HepG2 (cell line): ENCODE data around the gene HS3ST3B1. TPM values are rescaled to one million over a fixed set of nuclear protein-coding genes. Genes with fewer than 3 reads are reported as not detected.

ENCODE experiments used
- ATAC-seq: fragments of 200-7000 bp; cut with Tn5 transposase; 3 replicates; pipeline ENCODE4 v1.9.1; 2020; ENCODE audit warnings: mild to moderate bottlenecking, moderate library complexity
- BruUV-seq: library from RNA; stranded (reverse); fragments of 400-500 nt; replicated peaks from 2 replicates; lab custom pipeline; 2021; lab: Mats Ljungman, UMichigan
- CTCF ChIA-PET: fragments of 300-600 bp; formaldehyde crosslinking; extraction: SDS; loops from one replicate; lab custom pipeline; 2021; ENCODE audit warnings: low total read pairs, inconsistent platforms, low intra/inter-chr PET ratio; lab: Yijun Ruan, JAX
- POLR2A ChIA-PET: fragments of 350-600 bp; sonication (Branson Sonifier 250); formaldehyde crosslinking; loops from one replicate; lab custom pipeline; 2020; ENCODE audit warnings: antibody characterized with exemption, inconsistent platforms; lab: Yijun Ruan, JAX
- DNase-seq: peaks from one replicate; pipeline ENCODE4 v3.0.0-alpha.2; 2015; ENCODE audit warnings: low spot score
- FAIRE-seq: peaks from 3 replicates; lab custom pipeline; 2011; peaks lifted over from hg19 to GRCh38; lab: Jason Lieb, UNC
- H2AFZ ChIP-seq: one replicate; pipeline ENCODE4 v1.6.1; 2011; ENCODE audit warnings: low read length, inconsistent platforms
- H3K27ac ChIP-seq: fragments of 300-600 bp; 3 replicates; pipeline ENCODE4 v1.8.0; 2011; ENCODE audit warnings: mixed run types, mild to moderate bottlenecking, mixed read lengths, low read length, inconsistent platforms; ENCODE audit not compliant: insufficient read depth; ENCODE audit errors: extremely low read length
- H3K27me3 ChIP-seq, 2 experiments: fragments of 200-600 bp in 1 of 2; 2 replicates in 1 of 2; 3 replicates in 1 of 2; pipeline versions ENCODE4 v1.6.0 to v1.8.0; 2011; ENCODE audit warnings: low read length in 2 of 2, mild to moderate bottlenecking in 2 of 2, moderate library complexity in 2 of 2, inconsistent platforms in 1 of 2; ENCODE audit not compliant: insufficient read depth in 2 of 2, control insufficient read depth in 1 of 2
- H3K36me3 ChIP-seq, 2 experiments: fragments of 200-600 bp in 1 of 2; replicated peaks in 1 of 2; 2 replicates in 1 of 2; 3 replicates in 1 of 2; pipeline versions ENCODE4 v1.5.1 to v1.8.0; 2011; ENCODE audit warnings: low read length in 2 of 2, inconsistent platforms in 1 of 2; ENCODE audit not compliant: insufficient read depth in 2 of 2, control insufficient read depth in 1 of 2
- H3K4me1 ChIP-seq: 2 replicates; pipeline ENCODE4 v1.5.1; 2012; ENCODE audit warnings: low read length, inconsistent platforms; ENCODE audit not compliant: insufficient read depth
- H3K4me2 ChIP-seq: 2 replicates; pipeline ENCODE4 v1.6.0; 2011; ENCODE audit warnings: low read depth, low read length, inconsistent platforms
- H3K4me3 ChIP-seq, 3 experiments: fragments of 200-600 bp in 1 of 3; sonication (generic), shearing (Covaris generic) in 1 of 3; replicated peaks in 1 of 3; 2 replicates each; pipeline ENCODE4 v1.5.1; 2011 to 2016; ENCODE audit warnings: low read length in 3 of 3, inconsistent platforms in 2 of 3, low read depth in 2 of 3, mild to moderate bottlenecking in 2 of 3, control low read depth in 1 of 3, mixed read lengths in 1 of 3; ENCODE audit not compliant: insufficient read depth in 1 of 3
- H3K79me2 ChIP-seq: one replicate; pipeline ENCODE4 v1.6.1; 2011; ENCODE audit warnings: low read length, inconsistent platforms; ENCODE audit not compliant: insufficient read depth
- H3K9ac ChIP-seq: 2 replicates; pipeline ENCODE4 v1.6.0; 2011; ENCODE audit warnings: mild to moderate bottlenecking, low read depth, low read length, inconsistent platforms; ENCODE audit not compliant: insufficient read depth
- H3K9me3 ChIP-seq: 2 replicates; pipeline ENCODE4 v1.5.1; 2012; ENCODE audit warnings: mild to moderate bottlenecking, low read length
- H4K20me1 ChIP-seq: 2 replicates; pipeline ENCODE4 v1.6.0; 2011; ENCODE audit warnings: inconsistent platforms, mild to moderate bottlenecking, low read length, moderate library complexity; ENCODE audit not compliant: insufficient read depth
- AGO1 ChIP-seq: fragments of 200-400 bp; formaldehyde crosslinking; IDR thresholded peaks from 2 replicates; pipeline ENCODE4 v1.6.1; 2017; ENCODE audit warnings: mild to moderate bottlenecking, low read depth, low read length, moderate library complexity; ENCODE audit not compliant: poor library complexity, severe bottlenecking
- E2F2 ChIP-seq: sonication (generic); formaldehyde crosslinking; IDR thresholded peaks from 2 replicates; pipeline ENCODE4 v1.4.0; 2020; ENCODE audit warnings: missing genetic modification reagents, borderline replicate concordance
- FOSL2 ChIP-seq: sonication (generic); formaldehyde crosslinking; IDR thresholded peaks from 2 replicates; pipeline ENCODE4 v1.4.0; 2020; ENCODE audit warnings: missing genetic modification reagents
- NFIB ChIP-seq: sonication (generic); formaldehyde crosslinking; IDR thresholded peaks from 2 replicates; pipeline ENCODE4 v1.9.0; 2021; ENCODE audit warnings: missing genetic modification reagents, mild to moderate bottlenecking, borderline replicate concordance
- PRDM15 ChIP-seq: sonication (generic); formaldehyde crosslinking; IDR thresholded peaks from 2 replicates; pipeline ENCODE4 v1.4.0; 2020; ENCODE audit warnings: missing genetic modification reagents
- SMYD3 ChIP-seq: sonication (generic); formaldehyde crosslinking; IDR thresholded peaks from 2 replicates; pipeline ENCODE4 v1.8.1; 2023; ENCODE audit warnings: mild to moderate bottlenecking, missing genetic modification reagents
- ZNF883 ChIP-seq: sonication (generic); formaldehyde crosslinking; IDR thresholded peaks from 2 replicates; pipeline ENCODE4 v1.5.1; 2020; ENCODE audit warnings: mild to moderate bottlenecking, missing genetic modification reagents; ENCODE audit errors: not compliant biosample characterization
- WGBS: methylation state at CpG from one replicate; pipeline ENCODE4 v1.1.6; 2017; ENCODE audit warnings: low lambda C conversion rate; 5-methylcytosine and 5-hydroxymethylcytosine counted together
- in situ Hi-C: cut with HindIII; loops from 2 replicates; pipeline ENCODE4 v1.10.0; 2017; ENCODE audit warnings: low pct_unique_long_range_greater_than_20kb; ENCODE audit not compliant: extremely low pct_ligation_motif_present
- intact Hi-C: fragments of 100-400 bp; cut with micrococcal nuclease; formaldehyde crosslinking; loops from one replicate; pipeline ENCODE4 v1.10.0; 2022; ENCODE audit not compliant: unreplicated experiment
- polyA plus RNA-seq, 8 experiments: library from polyadenylated mRNA; depleted of rRNA in 3 of 8; stranded (reverse) in 7 of 8; unstranded in 1 of 8; fragments of >200 nt; fragmentation: Illumina TruSeq in 4 of 8; extraction: Trizol in 4 of 8; gene quantifications; 2 replicates each; pipeline versions ENCODE4 v1.2.1 to v1.2.3, GENCODE V29; 2011 to 2016; ENCODE audit warnings: low read depth in 4 of 8, missing spikeins in 1 of 8, mixed read lengths in 1 of 8; ENCODE audit not compliant: insufficient read depth in 1 of 8
- total RNA-seq, 5 experiments: library from RNA; depleted of rRNA; stranded (reverse); fragments of >200 nt; fragmentation: Illumina TruSeq; extraction: Trizol; gene quantifications; 2 replicates each; pipeline ENCODE4 v1.2.3, GENCODE V29; 2016; ENCODE audit warnings: low read depth in 1 of 5
- TF ChIP-seq, protein P1 (sequence below): sonication (generic); formaldehyde crosslinking; IDR thresholded peaks from 2 replicates; pipeline ENCODE4 v1.5.0; 2020; ENCODE audit warnings: missing genetic modification reagents, mild to moderate bottlenecking, borderline replicate concordance
- TF ChIP-seq, protein P2 (sequence below): sonication (generic); formaldehyde crosslinking; IDR thresholded peaks from 2 replicates; pipeline ENCODE4 v1.5.0; 2020; ENCODE audit warnings: missing genetic modification reagents

HS3ST3B1 gene
- total and polyA plus RNA-seq, 2 of the 13 experiments (the other 11 are each of a cell fraction or from before 2014, with no cell fraction given): 15.7 to 39.5 TPM

- TF ChIP-seq E2F2 (no peak), AGO1 (no peak), FOSL2 (CRISPR knock-in tag) (no peak)
These were observed 45.9 kb downstream of the HS3ST3B1 start (continued) for GRCh38 chr17:14346801-14347200.

GRCh38 chr17:14351493-14351892, 50.6 kb downstream of the HS3ST3B1 start:
- BruUV-seq: no TSS peak
- 100% methylated on average over 3 of the region's 3 CpGs for WGBS

More at GRCh38 chr17:14351493-14351892, 50.6 kb downstream of the HS3ST3B1 start:
- Histone ChIP-seq H3K4me1 (peaks cover 6% of the 10 kb centered on the region; the same call in 1 of the 2 replicates), H3K4me2 (no peak overlapping the region), H3K9me3 (no peaks in the 10 kb centered on the region), H3K4me3 (no peak overlapping the region)
- no peak for TF ChIP-seq PRDM15
- TF ChIP-seq ZNF883 (CRISPR knock-in tag): no peak
- TF ChIP-seq SMYD3 (CRISPR knock-in tag): no peak
- TF ChIP-seq, protein P1, sequence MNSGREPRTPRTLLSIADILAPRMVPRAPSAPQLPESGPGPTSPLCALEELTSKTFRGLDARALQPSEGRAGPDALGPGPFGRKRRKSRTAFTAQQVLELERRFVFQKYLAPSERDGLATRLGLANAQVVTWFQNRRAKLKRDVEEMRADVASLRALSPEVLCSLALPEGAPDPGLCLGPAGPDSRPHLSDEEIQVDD (CRISPR knock-in tag): no peak
- TF ChIP-seq, protein P2, sequence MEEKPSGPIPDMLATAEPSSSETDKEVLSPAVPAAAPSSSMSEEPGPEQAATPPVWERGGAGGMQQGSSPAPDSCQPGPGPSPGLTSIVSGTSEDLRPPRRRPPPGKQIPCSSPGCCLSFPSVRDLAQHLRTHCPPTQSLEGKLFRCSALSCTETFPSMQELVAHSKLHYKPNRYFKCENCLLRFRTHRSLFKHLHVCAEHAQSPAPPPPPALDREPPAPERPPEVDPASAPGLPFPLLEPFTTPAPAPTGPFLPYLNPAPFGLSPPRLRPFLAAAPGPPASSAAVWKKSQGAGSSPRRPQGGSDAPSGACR (CRISPR knock-in tag): no peak
- TF ChIP-seq NFIB (CRISPR knock-in tag): no peak
- TF ChIP-seq, all 625 proteins: peak for 0
- no peak for ATAC-seq
- Histone ChIP-seq H3K27me3 (no peaks in the 10 kb centered on the region), H3K36me3 (peaks cover 10 to 24% of the 10 kb centered on the region in 2 experiments), H4K20me1 (no peaks in the 10 kb centered on the region), H3K27ac (no peak overlapping the region), H3K79me2 (peaks cover 5% of the 10 kb centered on the region), H3K9ac (no peak overlapping the region), H2AFZ (no peak overlapping the region)
- in situ Hi-C loops: no loop called here
- DNase-seq: no peak
- intact Hi-C loops: no loop called here
- FAIRE-seq: peak; percentile 8
- ChIA-PET CTCF (no interaction called here), POLR2A (interaction anchor here (1.1 kb wide), 1 partner anchor 42 kb away, joined by 3 read pairs; no protein-coding TSS in a partner anchor)
